ENCODE measurements around the gene AMDHD1. TPM values are rescaled to one million over a fixed set of nuclear protein-coding genes. Genes with fewer than 3 reads are reported as not detected.

The AMDHD1 gene
- polyA plus RNA-seq, 1 donor (not counting 4 experiments of a cell fraction or from before 2014, with no cell fraction given) = 0.68 TPM

GRCh38 chr12:95994476-95994875, 51.3 kb downstream of the AMDHD1 start:
- no peaks in the 10 kb centered on the region for H3K9me1 ChIP-seq (ENCODE audit: control insufficient read depth, extremely low read depth, insufficient read depth, low read length)
- no peak for DNase-seq (ENCODE audit: low read depth, low spot score)
- no peaks in the 10 kb centered on the region for H3K27me3 ChIP-seq (ENCODE audit: control insufficient read depth, extremely low read depth, insufficient read depth, low read length)
- FAIRE-seq = no peak
- H4K20me1 ChIP-seq (ENCODE audit: control insufficient read depth, extremely low read depth, insufficient read depth, low read length) = no peaks in the 10 kb centered on the region
- H3K27ac ChIP-seq (ENCODE audit: control insufficient read depth, insufficient read depth, low read length) = no peak overlapping the region
- no peak for TF ChIP-seq CTCF (optimal IDR thresholded peaks at IDR 0.05 in 1 of 3, IDR thresholded peaks at IDR 0.05 in 1 of 3, conservative IDR thresholded peaks at IDR 0.05 in 1 of 3; ENCODE audit: extremely low read depth in 1 of 3, insufficient read depth in 2 of 3, low read length in 3 of 3)
- no peak for TF ChIP-seq EZH2 (IDR thresholded peaks at IDR 0.05; ENCODE audit: low read length)
- dilution Hi-C loops (cut with MboI; ENCODE audit: extremely low pct_ligation_motif_present, low sequenced_read_pairs) = no loop called here
- no peak overlapping the region for H3K4me2 ChIP-seq (ENCODE audit: control insufficient read depth, extremely low read depth, insufficient read depth, low read depth, low read length)
- peaks cover 0 to 2% of the 10 kb centered on the region in 2 experiments for H3K36me3 ChIP-seq (ENCODE audit: control insufficient read depth in 2 of 2, extremely low read depth in 1 of 2, insufficient read depth in 2 of 2, low read length in 2 of 2)
- H3K9ac ChIP-seq (ENCODE audit: control insufficient read depth, extremely low read depth, insufficient read depth, low read length) = no peak overlapping the region
- H2AFZ ChIP-seq (ENCODE audit: control insufficient read depth, low read length) = no peak overlapping the region
- no peak overlapping the region for H3K4me3 ChIP-seq (ENCODE audit: control insufficient read depth in 2 of 3, extremely low read depth in 1 of 3, insufficient read depth in 2 of 3, low read depth in 1 of 3, low read length in 3 of 3)
- H3K4me1 ChIP-seq (ENCODE audit: control insufficient read depth, extremely low read depth, insufficient read depth, low read length) = no peaks in the 10 kb centered on the region
- no peaks in the 10 kb centered on the region for H3K9me3 ChIP-seq (ENCODE audit: control insufficient read depth, low read depth, low read length)
- no peaks in the 10 kb centered on the region for H3K79me2 ChIP-seq (ENCODE audit: control insufficient read depth, insufficient read depth, low read length)

DNA sequence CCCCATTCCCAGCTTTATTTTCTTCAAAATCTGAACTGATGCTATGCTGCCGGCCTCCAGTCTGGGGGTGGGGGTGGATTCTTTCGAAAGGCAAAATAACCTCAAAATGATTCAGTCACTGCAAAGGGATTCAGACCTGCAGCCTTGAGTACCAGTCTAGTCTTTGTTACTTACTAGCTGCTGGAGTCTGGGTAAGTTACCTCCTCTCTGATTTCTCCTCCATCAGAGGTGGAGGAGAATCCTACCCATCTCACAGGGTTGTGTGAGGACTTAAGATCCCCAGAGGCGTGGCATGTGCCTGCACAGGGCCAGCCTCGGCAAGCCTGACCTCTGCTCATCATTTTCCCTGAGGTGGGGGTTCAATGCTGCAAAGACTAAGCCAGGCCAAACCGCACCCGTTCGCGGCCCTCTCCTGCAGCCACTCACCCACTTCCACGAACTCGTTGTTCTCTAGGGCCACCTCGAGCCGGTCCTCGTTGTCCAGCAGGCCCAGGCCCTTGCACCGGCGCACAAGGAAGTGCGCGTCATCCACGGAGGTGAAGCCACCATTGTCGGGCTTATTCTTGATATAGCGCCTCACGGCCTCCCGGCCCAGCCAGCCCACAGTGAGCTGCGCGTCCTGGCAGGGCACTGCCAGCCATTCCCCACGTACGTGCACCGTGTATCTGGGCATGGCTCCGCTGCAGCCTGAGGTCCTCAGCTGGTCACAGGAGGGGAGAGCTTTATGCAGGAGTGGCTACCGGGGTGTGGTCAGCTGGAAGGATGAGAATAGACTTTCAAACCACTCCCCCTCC, 52.3 kb downstream of the AMDHD1 start:
- Histone ChIP-seq H3K36me3 (ENCODE audit: control insufficient read depth in 2 of 2, extremely low read depth in 1 of 2, insufficient read depth in 2 of 2, low read length in 2 of 2) (peaks cover 0 to 2% of the 10 kb centered on the region in 2 experiments), H3K9ac (ENCODE audit: control insufficient read depth, extremely low read depth, insufficient read depth, low read length) (no peak overlapping the region), H3K27me3 (ENCODE audit: control insufficient read depth, extremely low read depth, insufficient read depth, low read length) (no peaks in the 10 kb centered on the region), H3K79me2 (ENCODE audit: control insufficient read depth, insufficient read depth, low read length) (no peaks in the 10 kb centered on the region), H3K9me1 (ENCODE audit: control insufficient read depth, extremely low read depth, insufficient read depth, low read length) (no peaks in the 10 kb centered on the region), H3K4me1 (ENCODE audit: control insufficient read depth, extremely low read depth, insufficient read depth, low read length) (no peaks in the 10 kb centered on the region), H2AFZ (ENCODE audit: control insufficient read depth, low read length) (no peak overlapping the region), H3K4me3 (ENCODE audit: control insufficient read depth in 2 of 3, extremely low read depth in 1 of 3, insufficient read depth in 2 of 3, low read depth in 1 of 3, low read length in 3 of 3) (no peak overlapping the region), H3K4me2 (ENCODE audit: control insufficient read depth, extremely low read depth, insufficient read depth, low read depth, low read length) (no peak overlapping the region), H3K27ac (ENCODE audit: control insufficient read depth, insufficient read depth, low read length) (no peak overlapping the region), H3K9me3 (ENCODE audit: control insufficient read depth, low read depth, low read length) (no peaks in the 10 kb centered on the region), H4K20me1 (ENCODE audit: control insufficient read depth, extremely low read depth, insufficient read depth, low read length) (no peaks in the 10 kb centered on the region)
- TF ChIP-seq EZH2 (IDR thresholded peaks at IDR 0.05; ENCODE audit: low read length) (no peak), CTCF (optimal IDR thresholded peaks at IDR 0.05 in 1 of 3, IDR thresholded peaks at IDR 0.05 in 1 of 3, conservative IDR thresholded peaks at IDR 0.05 in 1 of 3; ENCODE audit: extremely low read depth in 1 of 3, insufficient read depth in 2 of 3, low read length in 3 of 3) (no peak)
- dilution Hi-C loops (cut with MboI; ENCODE audit: extremely low pct_ligation_motif_present, low sequenced_read_pairs) = no loop called here
- DNase-seq (ENCODE audit: low read depth, low spot score) (no peak), FAIRE-seq (no peak)

Data from keratinocyte (primary cell).